IPS DF 6.9 (cell line): ENCODE measurements around the gene TNIP1.

Experiments
- DNase-seq: peaks from one replicate; pipeline ENCODE4 v3.0.0-alpha.2; 2013; ENCODE audit warnings: low read depth, low spot score
- H3K27ac ChIP-seq: one replicate; pipeline ENCODE4 v1.5.1; 2013; ENCODE audit warnings: low read length, control low read depth
- H3K27me3 ChIP-seq: 2 replicates; pipeline ENCODE4 v1.6.1; 2013; ENCODE audit warnings: mild to moderate bottlenecking, low read length; ENCODE audit not compliant: control insufficient read depth, insufficient read depth
- H3K36me3 ChIP-seq: 2 replicates; pipeline ENCODE4 v1.6.1; 2013; ENCODE audit warnings: low read length; ENCODE audit not compliant: control insufficient read depth, insufficient read depth
- H3K4me1 ChIP-seq: 2 replicates; pipeline ENCODE4 v1.6.1; 2013; ENCODE audit warnings: low read length; ENCODE audit not compliant: control insufficient read depth, insufficient read depth
- H3K4me3 ChIP-seq: 2 replicates; pipeline ENCODE4 v1.5.1; 2013; ENCODE audit warnings: mild to moderate bottlenecking, low read length
- H3K9me3 ChIP-seq: 2 replicates; pipeline ENCODE4 v1.6.1; 2013; ENCODE audit warnings: low read length, inconsistent platforms; ENCODE audit not compliant: control insufficient read depth, insufficient read depth
- WGBS: extraction: QIAGEN DNeasy Blood & Tissue Kit; methylation state at CpG from one replicate; pipeline ENCODE4 v1.1.7; 2013; ENCODE audit warnings: mixed read lengths, missing lambda C conversion rate; ENCODE audit not compliant: insufficient read length, insufficient coverage; 5-methylcytosine and 5-hydroxymethylcytosine counted together

Gene TNIP1

GRCh38 chr5:151105561-151105960, 24.7 kb upstream of the TNIP1 start:
- Histone ChIP-seq H3K4me3 (no peak overlapping the region), H3K4me1 (no peaks in the 10 kb centered on the region; the same call in 1 of the 2 replicates), H3K27me3 (no peaks in the 10 kb centered on the region), H3K9me3 (no peaks in the 10 kb centered on the region), H3K27ac (no peak overlapping the region), H3K36me3 (peaks cover 10% of the 10 kb centered on the region; the same call in 1 of the 2 replicates)
- DNase-seq = no peak
- WGBS = no CpG with 5 or more reads among the region's 2 CpGs

GRCh38 chr5:151104795-151105194, 24.0 kb upstream of the TNIP1 start:
- H3K4me1 ChIP-seq = no peaks in the 10 kb centered on the region; the same call in 1 of the 2 replicates
- H3K36me3 ChIP-seq = peaks cover 10% of the 10 kb centered on the region; the same call in 1 of the 2 replicates
- WGBS = no CpG with 5 or more reads among the region's 5 CpGs
- no peaks in the 10 kb centered on the region for H3K9me3 ChIP-seq
- DNase-seq = no peak
- H3K4me3 ChIP-seq = no peak overlapping the region
- H3K27ac ChIP-seq = no peak overlapping the region
- H3K27me3 ChIP-seq = no peaks in the 10 kb centered on the region

DNA sequence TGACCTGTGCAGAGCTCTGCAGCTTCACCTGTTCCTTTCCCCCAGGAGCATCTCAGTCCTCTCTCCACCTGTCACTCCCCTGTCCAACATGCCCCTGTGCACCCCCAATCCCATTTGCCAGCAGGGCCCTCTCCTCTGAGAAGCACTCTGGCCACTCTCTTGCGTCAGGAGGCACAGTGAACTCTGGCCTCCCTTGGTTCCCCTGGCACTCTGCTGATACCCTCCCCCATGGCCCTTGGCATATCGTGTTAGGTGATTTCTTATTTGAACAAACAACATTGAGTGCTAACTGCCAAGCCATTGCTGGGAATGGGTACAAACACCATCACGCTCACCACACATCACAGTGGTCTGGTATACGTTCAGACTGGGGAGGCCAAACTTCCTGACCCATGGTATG, 20.9 kb upstream of the TNIP1 start:
- Histone ChIP-seq H3K4me1 (no peaks in the 10 kb centered on the region; the same call in 1 of the 2 replicates), H3K9me3 (no peaks in the 10 kb centered on the region), H3K27ac (no peak overlapping the region), H3K36me3 (no peaks in the 10 kb centered on the region), H3K27me3 (no peaks in the 10 kb centered on the region), H3K4me3 (no peak overlapping the region)
- WGBS = no CpG with 5 or more reads among the region's 4 CpGs
- DNase-seq = no peak

DNA sequence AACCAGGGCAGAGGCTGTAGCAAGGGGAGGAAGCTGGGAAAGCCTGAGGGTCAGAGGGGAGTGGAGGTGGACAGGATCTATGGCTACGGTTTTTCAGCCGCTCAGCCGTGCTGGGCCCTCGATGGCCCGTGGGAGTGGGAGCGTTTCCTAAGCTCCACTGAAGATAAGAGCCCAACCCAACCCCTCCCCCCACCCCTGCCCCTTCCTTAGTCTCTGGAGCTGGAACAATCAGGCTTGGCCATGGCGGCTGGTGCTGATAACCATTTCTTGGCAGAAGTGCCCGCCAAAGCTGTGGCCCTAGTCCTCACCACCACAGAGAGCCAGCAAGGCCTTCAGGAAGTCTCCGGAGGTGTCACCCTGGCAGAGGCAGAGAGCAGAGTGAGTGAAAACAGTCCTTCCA, 20.3 kb upstream of the TNIP1 start:
- WGBS = no CpG with 5 or more reads among the region's 9 CpGs
- DNase-seq = no peak
- H3K36me3 ChIP-seq = no peaks in the 10 kb centered on the region
- H3K4me1 ChIP-seq = no peaks in the 10 kb centered on the region; the same call in 1 of the 2 replicates
- H3K27me3 ChIP-seq = no peaks in the 10 kb centered on the region
- H3K9me3 ChIP-seq = no peaks in the 10 kb centered on the region
- no peak overlapping the region for H3K4me3 ChIP-seq
- H3K27ac ChIP-seq = no peak overlapping the region

DNA sequence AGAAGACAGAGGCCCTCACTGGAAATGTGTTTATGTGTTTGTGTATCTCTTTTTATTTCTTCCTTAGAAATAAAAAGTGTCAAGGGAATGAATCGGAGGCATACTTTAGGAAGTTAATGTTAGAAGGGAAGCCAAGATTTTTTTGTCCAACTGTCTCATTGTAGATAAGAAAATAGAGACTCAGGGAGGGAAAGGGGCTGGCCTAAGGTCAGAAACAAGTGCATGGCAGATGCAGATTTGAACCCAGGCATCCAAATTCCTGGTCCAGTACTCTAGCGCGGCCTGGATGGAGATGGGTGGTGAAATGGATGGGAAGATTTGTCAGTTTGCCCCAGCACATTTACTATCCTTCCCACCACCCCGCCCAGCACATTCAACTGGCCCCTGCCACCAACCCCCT, 19.8 kb upstream of the TNIP1 start:
- DNase-seq = no peak
- no CpG with 5 or more reads among the region's 4 CpGs for WGBS
- H3K36me3 ChIP-seq = no peaks in the 10 kb centered on the region
- H3K27ac ChIP-seq = no peak overlapping the region
- H3K9me3 ChIP-seq = no peaks in the 10 kb centered on the region
- no peak overlapping the region for H3K4me3 ChIP-seq
- no peaks in the 10 kb centered on the region; the same call in 1 of the 2 replicates for H3K4me1 ChIP-seq
- H3K27me3 ChIP-seq = no peaks in the 10 kb centered on the region

- Histone ChIP-seq H3K27me3 (no peaks in the 10 kb centered on the region), H3K4me3 (no peak overlapping the region), H3K36me3 (no peaks in the 10 kb centered on the region), H3K4me1 (peaks cover 2% of the 10 kb centered on the region; the same call in 1 of the 2 replicates), H3K27ac (no peak overlapping the region), H3K9me3 (no peaks in the 10 kb centered on the region)
- no peak for DNase-seq
- WGBS = no CpG with 5 or more reads among the region's 4 CpGs
These were observed 17.9 kb upstream of the TNIP1 start for GRCh38 chr5:151098768-151099121.

- H3K27me3 ChIP-seq = no peaks in the 10 kb centered on the region
- H3K4me1 ChIP-seq = peaks cover 2% of the 10 kb centered on the region
- H3K9me3 ChIP-seq = no peaks in the 10 kb centered on the region
- no CpG with 5 or more reads among the region's 16 CpGs for WGBS
- H3K4me3 ChIP-seq = no peak overlapping the region
- no peak overlapping the region for H3K27ac ChIP-seq
- H3K36me3 ChIP-seq = no peaks in the 10 kb centered on the region
- DNase-seq = no peak
These were observed 17.3 kb upstream of the TNIP1 start for GRCh38 chr5:151097820-151098767.

GRCh38 chr5:151097061-151097460, 16.2 kb upstream of the TNIP1 start:
- Histone ChIP-seq H3K9me3 (no peaks in the 10 kb centered on the region), H3K36me3 (no peaks in the 10 kb centered on the region), H3K4me3 (no peak overlapping the region), H3K27me3 (no peaks in the 10 kb centered on the region), H3K4me1 (peaks cover 2% of the 10 kb centered on the region), H3K27ac (no peak overlapping the region)
- DNase-seq = no peak
- WGBS = no CpG with 5 or more reads among the region's 6 CpGs

DNA sequence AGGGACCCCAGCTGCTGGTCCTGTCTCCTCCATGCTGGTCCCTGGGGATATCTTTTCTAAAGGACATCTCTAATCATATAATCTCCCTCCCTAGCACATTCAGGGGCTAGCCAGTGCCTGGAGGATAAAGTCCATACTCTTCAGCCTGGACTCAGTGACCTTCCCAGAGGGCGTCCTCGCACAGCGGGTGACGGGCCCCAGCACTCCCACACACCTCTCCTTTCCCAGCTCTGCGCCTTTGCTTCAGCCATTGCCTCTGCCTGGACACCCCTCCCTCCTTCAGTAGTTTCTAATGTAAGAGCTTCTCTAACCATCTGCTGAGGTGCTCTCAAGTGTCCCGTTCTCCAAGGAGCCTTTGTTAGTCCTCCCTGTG, 15.2 kb upstream of the TNIP1 start:
- Histone ChIP-seq H3K4me3 (no peak overlapping the region), H3K27me3 (no peaks in the 10 kb centered on the region), H3K4me1 (peaks cover 2% of the 10 kb centered on the region; the same call in 1 of the 2 replicates), H3K27ac (no peak overlapping the region), H3K9me3 (no peaks in the 10 kb centered on the region), H3K36me3 (no peaks in the 10 kb centered on the region)
- DNase-seq = no peak
- WGBS = no CpG with 5 or more reads among the region's 6 CpGs

DNA sequence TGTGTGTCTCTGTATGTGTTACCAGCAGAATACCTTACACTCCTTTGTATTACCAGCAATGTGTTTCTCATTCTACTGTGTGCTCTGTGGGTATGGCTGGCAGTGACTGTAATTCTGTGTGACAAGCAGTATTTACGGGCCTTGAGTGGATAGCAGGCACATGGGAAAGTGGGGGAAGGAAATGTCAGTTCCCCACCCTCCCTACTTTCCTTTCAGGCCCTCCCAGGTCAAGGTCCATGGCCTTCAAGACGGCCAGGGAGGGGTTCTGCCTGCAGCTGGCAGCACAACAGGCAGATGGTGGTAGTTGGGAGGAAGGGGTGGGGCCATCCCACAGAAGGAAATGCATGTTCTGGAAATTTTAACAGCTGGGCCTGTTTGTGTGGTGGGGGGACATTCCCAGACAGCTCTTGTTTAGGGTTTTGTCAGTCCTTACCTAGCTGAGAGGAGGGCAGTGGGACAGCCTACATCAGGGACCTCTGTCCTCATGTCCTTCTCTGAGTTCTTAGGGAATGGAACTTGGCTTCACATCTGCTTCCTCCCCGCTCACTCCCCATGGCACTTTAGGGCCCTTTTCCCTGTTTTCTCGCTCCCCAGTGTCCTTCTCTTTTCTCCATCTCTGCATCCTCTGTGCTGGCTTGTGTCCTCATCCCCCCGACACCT, 14.6 kb upstream of the TNIP1 start:
- H3K4me1 ChIP-seq = peaks cover 2% of the 10 kb centered on the region; the same call in 1 of the 2 replicates
- WGBS = no CpG with 5 or more reads among the region's 5 CpGs
- H3K36me3 ChIP-seq = no peaks in the 10 kb centered on the region
- no peak overlapping the region for H3K4me3 ChIP-seq
- no peaks in the 10 kb centered on the region for H3K9me3 ChIP-seq
- no peaks in the 10 kb centered on the region for H3K27me3 ChIP-seq
- DNase-seq = no peak
- H3K27ac ChIP-seq = no peak overlapping the region
